Gastrocnemius medialis (tissue), 4 donors: Measurements from ENCODE around the gene GRIN2A.

ENCODE experiments used
- CTCF ChIP-seq, 5 experiments: fragments of 450-650 bp in 3 of 5; fragments of 200-600 bp in 2 of 5; sonication (generic) in 2 of 5; IDR thresholded peaks in 4 of 5; conservative IDR thresholded peaks in 1 of 5; 1 replicate in 4 of 5; 2 replicates in 1 of 5; pipeline ENCODE4 v1.5.1; 2016 to 2019; ENCODE audit warnings: antibody characterized with exemption in 5 of 5, mild to moderate bottlenecking in 3 of 5, moderate library complexity in 3 of 5
- POLR2A ChIP-seq, 2 donors: fragments of 450-650 bp; IDR thresholded peaks; one replicate each; pipeline ENCODE4 v1.6.1; 2017; ENCODE audit warnings: antibody characterized with exemption in 2 of 2, mild to moderate bottlenecking in 2 of 2, moderate library complexity in 2 of 2

DNA sequence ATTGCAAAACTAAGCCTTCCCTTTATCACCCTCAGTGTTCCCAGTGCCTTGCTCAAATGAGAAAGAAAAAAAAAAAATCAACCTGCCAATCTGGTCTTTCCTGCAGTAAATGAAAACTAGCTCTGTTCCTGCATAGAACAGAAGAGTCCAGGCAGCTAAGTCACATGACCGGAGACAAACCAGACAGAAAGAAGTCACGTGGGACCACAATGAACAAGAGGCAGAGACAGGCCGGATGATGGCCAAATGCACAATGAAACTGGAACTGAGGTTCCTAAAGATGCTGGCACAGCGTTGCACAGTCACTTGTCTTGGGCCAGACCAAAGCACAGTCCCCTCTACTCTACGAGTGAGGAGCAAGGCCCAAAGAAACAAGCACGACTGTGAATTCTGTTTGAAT is 172.5 kb downstream of the GRIN2A start:
- TF ChIP-seq CTCF (IDR thresholded peaks at IDR 0.05 in 4 of 5, conservative IDR thresholded peaks at IDR 0.05 in 1 of 5) (no peak), POLR2A (IDR thresholded peaks at IDR 0.05) (no peak)
